GM12874 (cell line): ENCODE data around the gene PYCR2.

ENCODE experiments used
- CTCF ChIP-seq: IDR thresholded peaks from 2 replicates; pipeline ENCODE4 v1.5.1; 2011; ENCODE audit warnings: low read depth, mild to moderate bottlenecking, control low read depth, low read length, moderate library complexity; ENCODE audit not compliant: insufficient read depth

Gene PYCR2

GRCh38 chr1:225923692-225924555 is at the start of gene PYCR2:
TSS of gene PYCR2 (minus strand) at chr1:225924250. CDS start at chr1:225924110, 140 bp downstream.
- TF ChIP-seq CTCF: no peak

DNA sequence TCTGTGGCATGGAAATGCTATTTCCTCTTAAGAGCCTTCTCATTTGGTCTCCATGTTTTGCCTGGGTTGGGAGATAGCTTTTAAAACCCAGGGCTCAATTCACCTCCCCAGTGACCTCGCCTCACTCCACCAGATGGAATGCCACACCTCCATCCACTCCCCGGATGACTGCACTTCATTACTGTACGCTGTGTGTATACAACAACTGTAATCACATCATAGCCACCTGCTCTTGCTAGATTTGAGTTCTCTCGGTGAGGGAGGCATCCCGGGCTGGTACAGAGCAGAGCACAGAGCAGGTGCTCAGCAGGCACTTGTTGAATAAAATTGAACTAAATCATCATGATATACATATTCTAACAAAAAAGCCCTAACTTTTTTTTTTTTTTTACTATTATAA is 49.1 kb upstream of the PYCR2 start:
- no peak for TF ChIP-seq CTCF

DNA sequence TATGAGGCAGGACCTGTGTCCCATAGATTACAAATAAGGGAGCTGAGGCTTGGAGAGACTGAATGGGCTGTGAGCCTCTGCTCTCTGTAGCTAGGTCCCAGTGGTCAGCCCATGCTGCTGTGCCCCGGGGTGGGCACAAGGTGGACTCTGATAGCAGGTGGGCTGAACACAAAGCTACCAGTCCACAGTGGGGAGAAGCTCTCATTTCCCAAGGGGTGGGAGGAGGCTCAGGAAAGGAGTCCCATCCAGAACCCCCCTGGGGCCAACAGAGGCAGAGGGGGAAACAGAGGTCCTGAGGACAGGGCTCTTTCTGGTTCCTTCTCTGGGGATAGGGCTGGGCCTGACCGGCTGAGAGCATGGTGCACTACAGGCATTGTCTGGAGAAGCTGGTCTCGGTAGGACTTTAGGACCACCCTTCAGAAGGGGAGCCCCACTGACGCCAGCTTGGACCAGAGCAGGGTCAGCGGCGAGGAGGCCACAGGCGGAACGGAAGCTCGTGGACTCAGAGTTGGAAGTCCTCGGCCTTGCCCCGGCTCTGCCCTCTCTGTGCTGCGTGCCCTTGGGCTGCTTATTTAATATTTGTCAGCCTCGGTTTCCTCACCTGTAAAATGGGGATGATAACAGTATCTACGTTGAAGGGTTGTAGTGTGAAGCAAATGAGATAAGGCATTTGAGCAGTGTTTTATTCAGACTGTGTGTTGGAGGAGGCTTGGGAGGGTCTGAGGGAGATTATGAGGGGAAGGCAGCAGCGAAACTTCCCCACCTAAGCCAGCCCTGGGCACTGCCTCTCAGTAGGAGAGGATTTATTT is 48.5 kb upstream of the PYCR2 start:
- no peak for TF ChIP-seq CTCF

GRCh38 chr1:225965231-225965630 is 41.2 kb upstream of the PYCR2 start:
- no peak for TF ChIP-seq CTCF

GRCh38 chr1:225963735-225964530 is 39.9 kb upstream of the PYCR2 start:
- no peak for TF ChIP-seq CTCF

DNA sequence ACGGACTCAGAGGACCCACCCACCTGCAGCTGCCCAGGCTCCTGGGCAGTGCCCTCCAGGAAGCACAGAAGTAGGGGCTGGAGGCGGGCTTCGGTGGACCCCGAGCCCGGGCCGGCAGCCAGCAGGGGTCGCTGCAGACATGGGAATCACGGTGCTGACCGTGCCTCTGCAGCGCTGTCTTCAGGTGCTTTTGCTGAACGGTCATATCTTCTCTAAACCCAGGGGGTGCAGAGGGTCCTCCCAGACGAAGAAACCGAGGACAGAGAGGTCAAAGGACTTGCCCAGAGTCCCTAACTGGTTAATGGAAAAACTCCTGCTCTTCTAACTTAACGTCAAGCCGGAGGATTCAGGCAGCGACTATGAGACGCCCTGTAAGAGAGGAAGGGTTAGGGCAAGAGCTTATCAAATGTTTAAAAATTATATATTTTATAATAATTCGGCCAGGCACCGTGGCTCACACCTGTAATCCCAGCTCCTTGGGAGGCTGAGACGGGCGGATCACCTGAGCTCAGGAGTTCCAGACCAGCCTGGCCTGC is 38.5 kb upstream of the PYCR2 start:
- peak; percentile 97 for TF ChIP-seq CTCF
